HG02610 (cell line): ENCODE data around the gene RNF130.

Experiments used
- ATAC-seq: cut with Tn5 transposase; IDR thresholded peaks from one replicate; pipeline ENCODE4 v1.9.1; 2021; ENCODE audit warnings: mild to moderate bottlenecking, moderate library complexity; ENCODE audit not compliant: unreplicated experiment

Gene RNF130

DNA sequence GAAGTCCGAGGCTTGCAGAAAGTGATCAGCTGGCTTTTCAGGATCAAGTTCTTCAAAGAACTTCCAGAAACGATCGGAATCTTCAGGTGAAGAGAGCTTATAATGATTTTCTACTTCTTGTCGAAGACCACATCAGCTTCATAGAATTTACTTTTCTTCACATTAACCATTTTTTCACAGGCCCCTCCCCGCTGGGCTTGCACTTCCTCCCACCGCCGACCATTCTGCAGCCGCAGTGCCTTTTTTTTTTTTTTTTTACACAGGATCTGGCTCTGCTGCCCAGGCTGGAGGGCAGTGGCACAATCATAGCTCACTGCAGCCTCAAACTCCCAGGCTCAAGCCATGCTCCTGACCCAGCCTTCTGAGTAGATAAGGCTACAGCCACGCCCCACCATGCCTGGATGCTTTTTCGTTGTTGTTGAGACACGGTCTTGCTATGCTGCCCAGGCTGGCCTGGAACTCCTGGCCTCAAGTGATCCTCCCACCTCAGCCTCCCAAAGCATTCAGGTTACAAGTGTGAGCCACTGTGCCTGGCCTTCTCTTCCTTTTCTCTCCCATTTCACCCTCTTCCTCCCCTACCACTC lies 15.3 kb upstream of the RNF130 start:
- no peak for ATAC-seq

DNA sequence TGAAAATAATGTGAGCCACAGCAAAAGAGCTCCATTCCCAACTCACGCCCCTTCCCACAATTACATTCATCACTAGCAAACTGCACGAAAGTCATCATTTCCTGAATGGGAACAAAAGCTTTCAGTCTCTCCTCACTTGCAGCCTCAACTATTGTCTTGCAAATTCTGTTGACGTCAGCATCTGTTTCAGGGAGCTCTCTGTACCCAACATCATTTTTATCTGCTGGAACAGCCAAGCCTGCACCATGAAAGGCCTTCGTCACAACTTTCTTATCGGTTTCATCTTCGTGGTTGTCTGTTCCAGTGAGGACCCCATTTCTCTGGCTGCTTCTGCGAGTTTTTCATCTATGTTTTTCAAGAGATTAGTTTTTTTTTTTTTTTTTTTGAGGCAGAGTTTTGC lies 14.3 kb upstream of the RNF130 start:
- no peak for ATAC-seq

DNA sequence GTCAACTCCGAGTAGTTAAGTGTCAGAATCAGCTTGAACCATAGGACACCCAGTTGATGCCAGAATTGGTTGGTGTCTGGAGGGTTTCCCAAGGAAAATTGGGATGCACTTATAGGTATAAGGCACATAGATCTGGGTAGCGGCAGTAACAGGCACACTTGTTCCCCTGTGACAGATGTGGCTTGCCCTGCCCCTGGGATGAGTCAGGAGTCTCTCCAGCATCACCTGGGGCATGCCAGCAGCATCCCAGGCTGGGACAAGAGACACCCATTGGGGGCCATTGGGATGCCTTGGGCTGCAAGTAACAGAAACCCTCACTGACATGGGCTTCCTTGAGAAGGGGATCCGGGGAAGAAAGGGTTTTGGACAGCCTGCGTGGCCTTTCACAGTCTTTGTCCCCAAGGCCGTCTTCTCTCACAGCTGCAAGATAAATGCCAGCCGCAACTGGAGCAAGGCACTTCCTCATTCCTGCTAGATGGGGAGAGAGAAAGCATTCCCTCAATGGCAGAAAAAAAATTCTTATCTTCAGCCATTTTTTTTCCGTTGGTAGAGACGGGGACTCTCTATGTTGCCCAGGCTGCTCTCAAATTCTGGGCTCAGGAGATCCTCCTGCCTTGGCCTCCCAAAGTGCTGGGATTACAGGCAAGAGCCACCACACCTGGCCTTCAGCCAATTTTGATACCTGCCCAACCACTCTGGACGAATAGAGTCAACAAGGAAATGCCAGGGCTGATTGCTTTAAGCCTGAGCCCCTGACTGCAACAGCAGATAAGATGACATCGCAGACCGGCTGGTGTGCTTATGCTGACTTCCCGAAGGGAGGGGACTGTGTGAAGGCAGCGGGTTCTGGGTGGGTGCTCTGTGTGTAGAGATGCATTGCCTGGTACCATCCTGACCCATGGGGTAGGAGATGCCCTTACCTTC lies 13.3 kb upstream of the RNF130 start:
- no peak for ATAC-seq

DNA sequence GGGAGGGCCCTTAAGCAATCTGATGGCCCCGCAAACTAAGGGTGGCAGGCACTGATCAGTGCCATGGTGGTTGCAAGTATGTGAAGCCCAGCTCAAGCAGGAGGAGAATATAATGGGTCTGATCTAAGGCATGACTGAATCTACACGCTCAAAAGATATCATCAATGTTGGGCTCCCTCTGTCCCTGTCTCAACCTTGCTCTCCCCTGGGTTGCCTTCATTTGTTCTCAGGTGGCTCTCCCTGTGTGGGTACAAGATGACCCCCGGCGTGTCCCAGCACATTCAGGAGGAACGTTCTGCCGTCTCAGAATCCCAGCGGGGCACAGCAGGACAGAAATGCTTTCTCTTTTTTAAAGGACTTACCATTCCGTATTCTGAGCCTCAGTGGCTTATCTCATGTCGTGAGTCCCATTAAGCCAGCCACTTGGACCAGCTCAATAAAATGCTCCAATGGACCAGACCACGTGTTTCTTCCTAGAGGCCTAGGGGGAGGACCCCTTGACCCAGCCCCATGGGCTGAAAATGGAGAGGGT lies 12.0 kb upstream of the RNF130 start:
- no peak for ATAC-seq

DNA sequence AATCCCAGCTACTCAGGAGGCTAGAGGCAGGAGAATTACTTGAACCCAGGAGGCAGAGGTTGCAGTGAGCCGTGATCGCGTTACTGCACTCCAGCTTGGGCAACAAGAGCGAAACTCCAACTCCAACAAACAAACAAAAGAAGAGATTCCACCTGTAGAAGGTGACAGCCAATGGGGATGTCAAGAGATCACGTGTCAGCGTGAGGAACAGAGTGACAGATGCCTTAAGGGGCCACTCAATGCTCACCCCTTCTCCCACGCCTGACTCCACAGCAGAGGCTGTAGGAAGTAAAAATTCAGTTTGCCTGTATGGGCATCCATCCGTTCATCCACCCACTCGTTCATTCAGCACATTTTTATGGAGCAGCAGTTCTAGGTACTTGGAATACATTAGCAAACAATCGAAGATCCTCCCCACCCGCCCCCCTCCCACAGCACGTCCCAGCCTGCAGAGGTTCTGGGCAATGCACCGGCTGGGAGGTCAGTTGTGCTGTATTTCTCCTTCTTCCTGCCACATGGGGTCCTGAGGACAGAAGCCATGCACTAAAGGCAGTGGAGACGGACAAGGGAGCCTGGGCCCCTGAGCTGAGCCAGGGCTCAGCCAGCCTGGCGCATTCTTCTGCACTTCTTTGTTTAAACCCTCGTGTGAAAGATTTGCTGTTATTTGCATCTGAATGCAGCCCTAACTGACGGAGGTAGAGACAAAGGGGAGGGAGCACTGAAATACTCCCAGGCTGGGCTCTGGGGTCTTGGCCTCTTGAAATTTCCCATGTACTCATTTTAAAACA lies 11.3 kb upstream of the RNF130 start:
- no peak for ATAC-seq

DNA sequence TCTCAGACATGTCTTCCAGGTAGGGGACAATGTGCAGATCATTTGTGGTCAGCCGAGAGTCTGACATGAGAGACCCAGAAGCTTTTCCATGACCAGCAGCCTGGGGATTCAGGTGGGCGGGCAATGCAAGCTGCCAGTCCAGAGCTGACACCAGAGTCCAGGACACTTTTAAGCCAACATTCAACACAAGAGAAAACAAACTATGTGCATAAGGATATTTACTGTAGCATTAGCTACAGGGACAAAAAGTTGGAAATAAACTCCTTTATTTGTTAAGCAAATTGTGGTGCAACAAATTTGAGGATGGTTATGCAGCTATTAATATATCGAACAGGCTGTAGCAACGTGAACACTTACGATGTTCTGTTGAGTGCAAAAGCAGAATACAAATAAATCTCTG lies 9.9 kb upstream of the RNF130 start:
- ATAC-seq, result no peak

DNA sequence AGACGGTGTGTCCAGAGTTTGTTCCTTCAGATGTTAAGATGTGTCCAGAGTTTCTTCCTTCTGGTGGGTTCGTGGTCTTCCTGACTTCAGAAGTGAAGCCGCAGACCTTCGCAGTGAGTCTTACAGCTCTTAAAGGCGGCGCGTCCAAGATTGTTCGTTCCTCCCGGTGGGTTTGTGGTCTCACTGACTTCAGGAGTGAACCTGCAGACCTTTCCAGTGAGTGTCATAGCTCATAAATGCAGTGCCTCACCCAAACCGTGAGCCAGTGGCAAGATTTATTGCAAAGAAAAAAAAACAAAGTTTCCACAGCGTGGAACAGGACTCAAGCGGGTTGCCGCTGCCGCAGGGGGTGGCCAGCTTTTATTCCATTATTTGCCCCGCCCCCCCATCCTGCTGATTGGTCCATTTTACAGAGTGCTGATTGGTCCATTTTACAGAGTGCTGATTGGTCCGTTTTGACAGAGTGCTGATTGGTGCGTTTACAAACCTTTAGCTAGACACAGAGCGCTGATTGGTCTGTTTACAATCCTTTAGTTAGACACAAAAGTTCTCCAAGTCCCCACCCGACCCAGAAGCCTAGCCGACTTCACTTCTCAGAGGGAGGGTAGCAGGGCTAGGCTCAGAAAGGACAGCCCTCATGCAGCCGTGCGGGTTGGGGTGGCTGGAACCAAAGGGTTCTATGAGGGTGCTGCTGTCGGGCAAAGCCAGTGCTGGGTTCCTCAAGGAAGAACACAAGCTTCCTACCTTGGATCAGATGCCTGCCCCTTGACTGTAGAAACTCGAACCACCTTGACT lies 9.1 kb upstream of the RNF130 start:
- no peak for ATAC-seq

DNA sequence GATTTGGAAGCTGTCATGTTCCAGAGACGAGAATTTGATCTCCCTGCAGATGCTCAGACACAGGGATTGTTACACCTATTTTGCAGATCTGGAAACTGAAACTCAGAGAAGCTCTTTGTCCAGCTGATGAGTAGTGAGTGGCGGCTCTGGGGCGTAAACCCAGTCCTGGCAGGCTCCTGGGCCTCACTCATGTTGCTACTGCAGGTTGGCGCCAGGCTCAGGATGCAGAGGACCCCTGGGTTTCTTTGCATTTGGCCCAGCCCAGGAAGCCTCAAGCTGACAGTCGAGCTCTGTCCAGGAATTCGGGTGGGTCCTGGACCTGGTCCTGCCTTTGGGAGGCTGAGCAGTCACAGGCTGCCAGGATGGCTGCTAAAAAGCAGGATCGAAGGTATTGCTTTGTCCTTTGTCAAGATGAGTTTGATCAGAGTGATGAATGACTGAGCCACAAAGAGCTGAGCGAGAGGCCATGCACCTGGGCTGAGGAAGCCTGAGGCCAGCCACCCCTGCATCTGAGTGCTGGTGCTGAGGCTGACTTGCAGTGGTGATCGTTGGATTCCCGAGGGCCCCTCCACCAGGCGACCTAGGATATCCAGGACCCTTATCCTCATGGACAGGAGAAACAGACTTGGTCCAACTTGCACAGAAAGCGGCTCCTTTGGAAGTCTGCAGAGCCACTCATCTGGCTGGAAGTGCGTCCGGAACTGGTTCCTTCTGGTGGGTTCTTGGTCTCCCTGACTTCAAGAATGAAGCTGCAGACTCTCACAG lies 8.3 kb upstream of the RNF130 start:
- ATAC-seq, result no peak

DNA sequence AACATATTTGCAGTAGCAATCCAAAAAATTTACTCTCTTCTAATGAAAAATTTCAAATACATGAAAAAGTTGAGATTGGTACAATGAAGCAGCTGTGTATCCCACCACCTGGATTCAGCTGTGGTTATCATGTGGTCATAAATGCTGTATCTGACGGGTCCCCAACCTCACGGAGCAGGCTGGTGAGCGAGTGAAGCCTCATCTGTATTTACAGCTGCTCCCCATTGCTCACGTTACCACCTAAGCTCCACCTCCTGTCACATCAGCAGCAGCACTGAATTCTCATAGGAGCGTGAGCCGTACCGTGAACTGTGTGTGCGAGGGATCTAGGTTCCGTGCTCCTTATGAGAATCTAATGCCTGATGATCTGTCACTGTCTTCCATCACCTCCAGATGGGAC lies 6.8 kb upstream of the RNF130 start:
- ATAC-seq, result no peak

DNA sequence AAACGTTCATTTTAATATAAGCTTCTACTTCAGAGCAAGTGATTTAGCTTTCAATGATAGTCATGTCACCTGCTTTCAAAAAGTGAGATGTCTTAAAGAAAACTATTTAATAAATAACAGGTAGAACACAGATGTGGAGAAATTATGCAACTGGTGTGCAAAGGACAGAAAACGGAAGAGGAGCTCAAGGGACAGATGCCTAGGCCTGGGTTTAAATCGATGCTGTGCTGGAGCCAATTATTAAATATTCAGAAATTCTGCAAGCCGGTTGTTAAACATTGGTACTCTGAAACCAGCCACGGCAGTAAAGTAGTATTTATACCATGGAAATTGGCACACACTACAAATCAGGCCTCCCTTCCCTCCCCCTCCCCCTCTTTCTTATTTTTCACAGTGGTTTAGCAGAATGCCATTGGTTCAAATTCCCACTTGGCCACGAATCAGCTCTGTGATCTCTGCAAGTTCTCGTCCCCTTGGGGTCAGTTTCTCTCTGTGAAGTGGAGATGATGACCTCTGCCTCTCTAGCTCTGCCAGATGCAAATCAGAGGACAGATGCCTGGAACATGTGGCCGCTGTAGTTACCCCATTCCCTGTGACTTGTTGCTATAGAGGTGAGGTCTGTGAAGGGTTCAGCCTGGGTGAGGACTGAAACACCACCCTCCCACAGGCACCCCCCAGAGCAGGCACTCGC lies 6.2 kb upstream of the RNF130 start:
- ATAC-seq, result no peak

DNA sequence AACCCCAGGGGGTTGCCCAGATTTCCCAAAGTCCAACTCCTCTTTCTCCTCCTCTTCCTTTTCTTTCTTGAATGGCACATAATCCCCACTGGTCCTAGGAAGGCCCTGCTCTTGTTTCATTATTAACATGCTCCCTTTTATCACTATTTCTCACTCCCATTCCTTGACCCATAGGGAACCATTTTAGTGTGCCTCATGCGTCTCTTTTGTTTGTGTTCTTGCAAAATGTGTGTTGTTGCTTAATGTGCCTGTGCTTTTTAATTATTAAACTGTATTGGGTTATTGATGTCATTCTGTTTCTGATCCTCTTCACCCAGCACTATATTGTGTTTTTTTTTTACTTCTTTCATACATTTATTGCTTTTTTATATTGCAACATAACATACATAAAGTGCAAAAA lies 4.1 kb upstream of the RNF130 start:
- no peak for ATAC-seq

DNA sequence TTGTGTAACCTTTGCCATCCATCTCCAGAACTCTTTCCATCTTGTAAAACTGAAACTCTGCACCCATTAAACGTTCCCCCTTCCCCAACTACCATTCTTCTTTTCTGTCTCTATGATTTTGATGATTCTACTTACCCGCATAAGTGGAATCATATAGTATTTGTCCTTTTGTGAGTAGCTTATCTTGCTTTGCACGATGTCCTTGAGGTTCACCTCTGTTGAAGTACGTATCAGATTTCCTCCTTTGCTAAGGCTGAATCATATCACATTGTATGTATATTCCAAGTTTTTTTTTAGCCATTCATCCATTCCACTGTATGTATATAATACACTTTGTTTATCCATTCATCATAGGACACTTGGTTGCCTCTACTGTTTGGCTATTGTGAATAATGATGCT lies 2.9 kb upstream of the RNF130 start:
- no peak for ATAC-seq

DNA sequence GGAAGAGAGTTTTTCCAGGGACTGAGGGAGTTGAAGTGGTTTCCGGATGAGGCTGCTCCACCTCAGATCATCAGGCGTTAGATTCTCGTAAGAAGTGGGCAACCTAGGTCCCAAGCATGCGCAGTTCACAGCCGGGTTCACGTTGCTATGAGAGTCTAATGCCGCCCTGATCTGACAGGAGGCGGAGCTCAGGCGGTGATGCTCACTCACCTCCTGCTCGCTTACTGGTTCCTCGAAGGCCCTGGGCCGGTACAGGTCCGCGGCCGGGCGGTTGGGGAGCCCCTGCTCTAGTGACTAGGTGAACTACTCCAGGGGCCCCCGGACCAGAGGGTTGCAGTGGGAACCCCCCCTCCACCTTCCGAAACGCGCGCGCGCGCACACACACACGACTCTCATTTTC lies 997 bp upstream of the RNF130 start:
- no peak for ATAC-seq

DNA sequence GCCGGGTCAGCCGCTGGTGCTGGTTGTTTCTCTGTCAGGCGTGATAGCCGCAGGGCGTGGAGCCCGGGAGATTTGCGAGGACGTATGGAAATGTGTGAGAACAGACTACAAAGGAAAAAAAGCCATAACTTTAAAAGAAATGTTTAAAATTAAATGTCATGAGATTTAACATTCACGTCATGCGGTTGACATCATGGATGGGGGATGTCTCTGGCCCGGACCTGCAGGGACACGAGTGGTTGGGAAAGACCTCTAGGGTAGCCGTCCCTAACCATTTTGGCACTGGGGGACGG lies 643 bp upstream of the RNF130 start:
- no peak for ATAC-seq

DNA sequence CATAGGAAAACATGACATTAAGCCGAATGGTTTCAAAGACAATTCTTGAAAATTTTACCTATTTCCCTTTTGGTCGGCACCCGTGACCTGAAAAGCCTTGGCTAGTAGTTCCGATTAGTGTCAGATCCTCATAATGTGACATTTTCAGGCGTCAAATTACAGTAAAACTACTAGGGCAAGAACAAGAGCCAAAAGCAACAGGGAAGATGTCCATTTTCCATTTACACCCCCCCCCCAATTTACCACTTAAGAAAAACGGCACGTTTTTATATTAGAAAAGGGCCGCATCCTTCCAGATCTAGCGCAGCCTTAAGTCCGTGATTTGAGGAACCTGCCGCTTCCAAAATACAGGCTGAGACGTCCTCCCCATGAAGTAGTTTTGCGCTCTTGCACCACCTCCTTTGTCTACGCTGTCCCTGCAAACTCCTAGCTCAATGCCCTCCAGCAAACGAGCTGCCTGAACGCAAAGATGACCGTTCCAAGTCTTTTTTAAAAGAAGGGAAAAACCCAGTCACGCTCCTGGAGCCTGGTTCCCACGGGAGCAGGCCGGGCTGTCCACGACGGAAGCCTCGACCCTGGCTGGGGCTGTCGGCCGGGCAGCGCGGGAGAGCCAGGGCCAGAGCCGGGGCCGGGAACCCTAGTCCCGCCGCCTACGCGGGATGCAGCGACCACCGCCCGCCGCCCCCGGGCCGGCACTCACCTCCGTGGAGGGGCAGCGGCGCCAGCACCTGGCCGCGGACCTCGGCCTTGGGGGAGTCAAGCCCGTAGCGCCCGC lies 616 bp downstream of the RNF130 start:
- ATAC-seq, result peak; percentile 30

DNA sequence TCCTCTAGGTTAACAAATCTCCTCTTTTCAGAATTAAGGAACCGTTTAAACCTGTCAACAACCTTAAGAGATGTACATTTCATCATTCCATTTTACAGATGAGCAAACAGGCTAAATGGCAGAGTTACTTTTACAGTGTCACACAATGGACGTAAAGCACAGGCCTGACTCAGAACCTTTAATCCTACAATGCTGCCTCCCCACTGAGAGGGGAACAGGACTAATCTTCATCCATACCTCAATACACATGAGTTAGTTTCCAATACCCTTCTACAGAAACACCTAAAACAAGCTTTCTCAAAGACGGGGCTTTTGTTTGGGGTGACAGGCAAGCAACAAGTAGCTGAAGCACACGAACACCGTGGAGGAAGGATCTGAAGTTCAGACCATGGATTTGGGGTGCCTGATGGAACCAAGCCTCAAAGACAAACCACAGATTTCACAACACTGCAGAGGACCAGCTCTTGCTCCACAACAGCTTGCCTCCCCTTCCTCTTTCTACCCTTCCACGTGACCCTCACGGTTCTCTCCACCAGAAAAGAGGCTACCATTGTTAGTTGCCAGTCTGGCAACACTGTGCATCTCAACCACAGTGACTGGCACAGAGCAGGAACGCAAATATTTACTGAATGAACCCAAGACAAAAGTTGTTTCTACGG lies 1.8 kb downstream of the RNF130 start:
- ATAC-seq, result no peak

DNA sequence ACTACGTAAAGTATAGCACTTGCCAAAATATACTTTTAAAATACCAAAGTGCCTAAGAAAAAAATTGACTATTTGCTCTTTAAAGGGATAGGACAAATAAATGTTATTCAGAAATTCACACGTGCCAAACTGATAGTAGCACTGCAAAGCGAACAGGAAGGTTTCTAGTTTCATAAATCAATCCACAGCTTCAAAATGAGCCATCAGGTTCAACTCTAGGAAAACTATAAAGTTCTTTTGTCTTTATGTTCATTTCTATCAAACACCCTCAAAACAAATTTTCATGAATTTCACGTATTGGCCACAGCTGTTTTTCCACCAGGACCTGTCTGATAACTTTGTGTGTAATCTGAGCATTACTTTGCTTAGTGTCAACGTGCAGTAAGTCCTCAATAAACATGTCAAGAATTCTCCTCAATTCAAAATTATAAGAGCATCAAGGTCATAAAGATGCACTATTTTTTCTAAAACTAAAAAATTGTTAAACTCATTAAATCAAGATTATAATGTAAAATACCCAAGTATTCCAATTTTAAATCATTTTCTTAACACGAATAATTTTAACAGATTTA lies 3.0 kb downstream of the RNF130 start:
- no peak for ATAC-seq

DNA sequence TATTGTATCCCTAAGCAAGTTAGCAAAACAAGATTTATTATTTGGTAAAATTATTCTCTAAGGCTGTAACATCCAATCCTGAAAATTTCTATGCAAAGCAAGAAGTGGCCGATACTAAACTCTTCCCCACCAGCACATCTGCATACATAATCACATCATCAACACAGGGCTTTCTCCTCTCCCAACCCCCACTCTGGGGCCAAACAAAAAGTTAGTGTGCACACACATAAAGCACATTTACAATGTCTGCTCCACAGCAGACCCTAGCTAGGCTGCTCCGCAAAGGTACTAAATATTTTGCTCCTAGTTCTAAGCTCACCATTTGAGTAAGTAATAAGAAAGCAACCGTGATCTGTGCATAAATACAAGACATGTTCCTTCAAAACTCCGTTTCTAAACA lies 3.6 kb downstream of the RNF130 start:
- ATAC-seq, result no peak
